ENCODE measurements around the gene FCMR.

DNA sequence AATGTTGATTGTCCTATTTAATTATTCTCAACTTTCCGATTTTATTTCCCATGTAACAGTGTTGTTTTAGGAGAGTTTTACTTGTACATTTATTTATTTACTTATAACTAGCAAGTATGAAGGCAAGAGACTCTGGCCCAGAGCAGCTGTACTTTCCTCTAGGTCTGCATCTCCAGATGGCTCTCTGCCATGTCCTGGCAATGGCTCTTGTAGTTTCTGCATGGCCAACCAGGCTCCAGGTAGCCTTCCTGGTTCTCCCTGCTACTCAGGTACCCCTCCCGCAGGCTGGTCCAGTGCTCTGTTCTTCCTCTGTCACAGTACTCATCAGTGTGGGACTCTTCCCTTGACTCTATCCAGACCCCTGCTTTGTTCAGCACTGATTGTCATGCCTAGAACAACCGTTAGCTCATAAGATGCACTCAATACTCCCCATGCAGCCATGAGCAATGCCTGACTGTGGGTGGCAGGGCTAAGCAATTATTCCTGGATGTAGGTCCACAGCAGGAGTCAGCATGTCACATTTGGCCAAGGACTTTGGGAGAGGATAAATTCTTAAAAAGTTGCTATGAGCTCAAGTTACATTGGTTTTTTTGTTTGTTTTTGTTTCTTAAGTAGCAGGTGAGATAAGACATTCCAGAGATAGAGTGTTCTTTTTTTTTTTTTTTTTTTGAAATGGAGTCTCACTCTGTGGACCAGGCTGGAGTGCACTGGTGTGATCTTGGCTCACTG is 67.2 kb downstream of the FCMR start:
- TF ChIP-seq GATA3 (IDR thresholded peaks at IDR 0.05; ENCODE audit: low read depth, low read length) (no peak), GATA2 (IDR thresholded peaks at IDR 0.05; ENCODE audit: low read depth, low read length) (no peak)

Measured in SH-SY5Y (cell line).